Measurements from ENCODE around the gene NGFR. TPM values are rescaled to one million over a fixed set of nuclear protein-coding genes. Genes with fewer than 3 reads are reported as not detected.
A peak's percentile ranks its signal among the peaks of the same experiment; 100 is the strongest.
"Not testable (repeated sequence)": the region's sequence is repeated elsewhere in the genome, so short reads cannot be mapped to it uniquely, and the experiment has no call there.

Gene NGFR
- total RNA-seq, 1 donor from 2014 or later = 8.9 TPM

DNA sequence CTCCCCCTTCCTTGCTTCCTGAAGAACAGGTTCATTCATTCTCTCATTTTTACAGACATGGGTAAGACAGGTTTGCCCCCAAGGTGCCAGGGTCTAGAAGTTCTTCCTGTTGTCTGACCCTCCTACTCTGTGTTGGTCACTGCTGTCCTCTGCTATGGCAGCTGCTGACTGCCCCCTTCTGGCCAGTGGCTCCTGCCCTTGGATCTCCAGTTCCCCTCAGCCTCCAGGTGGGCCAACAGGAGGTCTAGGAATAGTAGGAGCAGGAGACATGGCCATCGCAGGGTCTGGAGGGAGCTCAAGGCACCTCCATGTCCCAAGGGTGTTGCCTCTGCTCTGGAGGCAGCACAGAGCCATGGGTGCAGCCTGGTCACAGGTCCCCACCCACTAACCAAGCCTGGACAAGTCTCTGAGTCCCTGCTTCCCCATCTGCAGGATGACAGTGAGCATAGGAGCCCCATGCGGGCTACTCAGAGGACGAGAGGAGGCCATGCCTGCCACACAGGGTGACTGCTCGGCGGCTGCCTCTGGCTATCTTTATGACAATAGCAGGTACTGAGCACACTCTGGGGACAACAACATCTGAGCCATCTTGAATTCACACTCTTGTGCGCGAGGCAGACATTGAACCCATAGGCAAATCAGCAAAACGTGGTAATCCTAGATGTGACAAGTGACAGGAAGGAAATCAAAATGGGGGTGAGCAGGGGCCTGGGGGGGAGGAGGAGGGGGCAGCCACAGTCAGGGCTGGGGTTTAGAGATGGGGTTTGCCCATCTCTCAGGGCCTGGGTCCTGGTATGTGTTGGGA, 53.6 kb downstream of the NGFR start:
- intact Hi-C loops (cut with micrococcal nuclease) = loop anchor here (5.0 kb wide), 1 partner anchor 36 kb away; no protein-coding TSS in a partner anchor
- TF ChIP-seq, protein P1, sequence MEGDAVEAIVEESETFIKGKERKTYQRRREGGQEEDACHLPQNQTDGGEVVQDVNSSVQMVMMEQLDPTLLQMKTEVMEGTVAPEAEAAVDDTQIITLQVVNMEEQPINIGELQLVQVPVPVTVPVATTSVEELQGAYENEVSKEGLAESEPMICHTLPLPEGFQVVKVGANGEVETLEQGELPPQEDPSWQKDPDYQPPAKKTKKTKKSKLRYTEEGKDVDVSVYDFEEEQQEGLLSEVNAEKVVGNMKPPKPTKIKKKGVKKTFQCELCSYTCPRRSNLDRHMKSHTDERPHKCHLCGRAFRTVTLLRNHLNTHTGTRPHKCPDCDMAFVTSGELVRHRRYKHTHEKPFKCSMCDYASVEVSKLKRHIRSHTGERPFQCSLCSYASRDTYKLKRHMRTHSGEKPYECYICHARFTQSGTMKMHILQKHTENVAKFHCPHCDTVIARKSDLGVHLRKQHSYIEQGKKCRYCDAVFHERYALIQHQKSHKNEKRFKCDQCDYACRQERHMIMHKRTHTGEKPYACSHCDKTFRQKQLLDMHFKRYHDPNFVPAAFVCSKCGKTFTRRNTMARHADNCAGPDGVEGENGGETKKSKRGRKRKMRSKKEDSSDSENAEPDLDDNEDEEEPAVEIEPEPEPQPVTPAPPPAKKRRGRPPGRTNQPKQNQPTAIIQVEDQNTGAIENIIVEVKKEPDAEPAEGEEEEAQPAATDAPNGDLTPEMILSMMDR (IDR thresholded peaks at IDR 0.05; ENCODE audit: borderline replicate concordance) = peak; percentile 73
- DNase-seq = peak; percentile 62

GRCh38 chr17:49549311-49549605, 54.2 kb downstream of the NGFR start:
- H3K36me3 ChIP-seq = no peaks in the 10 kb centered on the region
- intact Hi-C loops (cut with micrococcal nuclease) = loop anchor here (5.0 kb wide), 1 partner anchor 37 kb away; no protein-coding TSS in a partner anchor
- H3K4me1 ChIP-seq = no peaks in the 10 kb centered on the region
- no peak overlapping the region for H3K27ac ChIP-seq (replicated peaks)
- no peak overlapping the region for H3K4me3 ChIP-seq
- TF ChIP-seq, protein P1 (IDR thresholded peaks at IDR 0.05; ENCODE audit: borderline replicate concordance) = no peak
- no peaks in the 10 kb centered on the region for H3K9me3 ChIP-seq (replicated peaks)
- peaks cover 48% of the 10 kb centered on the region for H3K27me3 ChIP-seq (ENCODE audit: low read depth)
- no peak for DNase-seq

More for the DNA sequence above, 53.6 kb downstream of the NGFR start:
- Histone ChIP-seq H3K4me1 (no peaks in the 10 kb centered on the region), H3K9me3 (replicated peaks) (no peaks in the 10 kb centered on the region), H3K27me3 (ENCODE audit: low read depth) (peaks cover 48% of the 10 kb centered on the region), H3K27ac (replicated peaks) (peak overlapping the region; percentile 30), H3K4me3 (no peak overlapping the region), H3K36me3 (no peaks in the 10 kb centered on the region)

DNA sequence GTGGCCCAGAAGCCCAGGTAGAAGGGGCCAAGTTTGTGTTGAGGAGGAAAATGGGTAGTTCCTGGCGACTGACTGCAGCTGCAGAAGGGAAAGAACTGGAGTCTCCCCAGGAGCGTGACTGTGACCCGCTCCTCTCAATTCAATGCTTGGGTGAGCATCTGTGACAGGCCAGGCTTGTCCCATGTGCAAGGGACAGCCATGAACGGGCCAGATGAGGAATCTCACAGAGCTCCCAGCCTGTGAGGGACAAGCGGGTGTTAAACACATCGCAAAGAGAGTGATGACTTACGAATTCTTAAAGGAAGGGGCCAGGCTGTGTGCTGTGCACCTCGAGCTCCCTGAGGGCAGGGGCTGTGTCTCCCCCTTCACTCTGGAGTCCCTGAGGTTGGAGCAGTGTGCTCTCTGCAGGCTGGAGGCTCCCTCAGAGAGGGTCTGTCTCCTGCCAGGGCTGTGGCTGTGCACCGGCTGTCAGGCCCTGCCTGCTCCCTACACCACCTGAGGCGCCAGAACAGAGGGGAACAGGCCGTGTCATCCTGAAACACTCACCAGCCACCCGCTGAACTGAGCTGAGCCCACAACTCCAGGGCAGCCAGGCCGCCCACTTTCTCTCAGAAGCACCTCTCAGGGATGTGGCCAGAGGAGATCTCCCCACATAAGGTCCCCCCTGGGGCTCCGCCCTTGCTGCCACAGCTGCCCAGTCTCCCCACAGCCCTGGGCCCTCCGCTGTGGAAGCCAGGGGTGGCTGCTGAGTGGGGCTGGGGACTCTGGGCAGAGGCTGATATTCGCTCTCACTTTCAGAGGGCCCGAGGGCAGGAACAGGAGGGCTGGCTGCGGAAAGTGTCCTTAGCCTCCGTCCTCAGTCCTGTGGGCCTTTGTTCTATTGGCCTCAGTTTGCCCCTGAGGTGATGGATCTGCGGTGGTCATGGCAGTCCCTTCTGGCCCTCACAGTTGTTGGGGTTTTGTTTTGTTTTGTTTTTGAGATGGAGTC, 54.9 kb downstream of the NGFR start:
- H3K9me3 ChIP-seq (replicated peaks) = no peaks in the 10 kb centered on the region
- H3K27ac ChIP-seq (replicated peaks) = no peak overlapping the region
- TF ChIP-seq, protein P1 (IDR thresholded peaks at IDR 0.05; ENCODE audit: borderline replicate concordance) = no peak
- no peak for DNase-seq
- no peaks in the 10 kb centered on the region for H3K36me3 ChIP-seq
- H3K27me3 ChIP-seq (ENCODE audit: low read depth) = peaks cover 43% of the 10 kb centered on the region
- H3K4me3 ChIP-seq = no peak overlapping the region
- intact Hi-C loops (cut with micrococcal nuclease) = loop anchor here (5.0 kb wide), 1 partner anchor 38 kb away; no protein-coding TSS in a partner anchor
- no peaks in the 10 kb centered on the region for H3K4me1 ChIP-seq

DNA sequence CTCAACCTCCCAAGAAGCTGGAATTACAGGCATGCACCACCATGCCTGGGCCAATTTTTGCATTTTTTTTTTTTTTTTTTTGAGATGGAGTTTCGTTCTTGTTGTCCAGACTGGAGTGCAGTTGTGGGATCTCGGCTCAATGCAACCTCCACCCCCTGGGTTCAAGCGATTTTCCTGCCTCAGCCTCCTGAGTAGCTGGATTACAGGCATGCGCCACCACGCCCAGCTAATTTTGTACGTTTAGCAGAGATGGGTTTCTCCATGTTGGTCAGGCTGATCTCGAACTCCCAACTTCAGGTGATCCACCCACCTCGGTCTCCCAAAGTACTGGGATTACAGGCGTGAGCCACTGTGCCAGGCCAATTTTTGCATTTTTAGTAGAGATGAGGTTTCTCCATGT, 55.7 kb downstream of the NGFR start:
- H3K27ac ChIP-seq (replicated peaks); H3K36me3 ChIP-seq; H3K4me1 ChIP-seq; H3K4me3 ChIP-seq; intact Hi-C loops (cut with micrococcal nuclease); H3K9me3 ChIP-seq (replicated peaks); DNase-seq: not testable (repeated sequence)
- H3K27me3 ChIP-seq (ENCODE audit: low read depth) = peaks cover 38% of the 10 kb centered on the region

DNA sequence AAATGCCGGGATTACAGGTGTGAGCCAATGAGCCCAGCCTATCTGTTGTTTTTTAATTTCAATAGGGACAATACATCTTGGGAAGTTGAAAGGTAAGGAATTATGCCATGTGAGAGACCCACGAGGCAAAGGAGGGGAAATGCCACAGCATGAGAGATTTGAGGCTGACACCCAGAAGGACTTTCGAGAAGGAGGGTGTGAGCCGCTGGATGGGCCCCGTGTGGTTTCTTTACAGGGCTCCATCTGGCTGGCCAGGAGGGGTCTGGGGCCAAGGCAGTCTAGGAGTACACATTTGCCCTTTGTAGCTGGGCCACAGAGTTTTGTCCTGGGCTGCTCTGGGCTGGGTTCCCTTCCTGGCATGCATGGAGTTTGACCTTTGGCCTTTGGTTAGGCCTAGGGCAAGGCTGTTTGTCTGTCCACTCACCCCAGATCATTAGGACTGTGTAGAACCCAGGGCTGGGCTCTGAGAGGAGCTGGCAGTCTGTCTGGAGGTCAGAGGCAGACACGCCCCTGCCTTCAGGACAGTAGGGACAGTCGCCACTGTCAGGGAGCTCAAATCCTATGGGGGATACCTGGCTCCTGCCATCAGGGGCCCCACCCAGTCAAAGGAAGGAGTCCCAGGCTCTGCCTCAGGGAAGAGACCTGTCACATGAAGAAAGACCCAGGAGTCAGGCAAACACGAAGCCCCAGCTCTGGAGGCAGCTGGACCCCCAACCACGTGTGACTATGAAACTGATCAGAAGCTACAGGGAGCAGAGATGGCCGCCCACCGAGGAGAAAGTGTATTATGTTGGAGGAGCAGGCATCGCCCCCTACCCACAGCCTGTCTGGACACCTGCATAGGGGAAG, 56.4 kb downstream of the NGFR start:
- intact Hi-C loops (cut with micrococcal nuclease) = no loop called here
- peaks cover 33% of the 10 kb centered on the region for H3K27me3 ChIP-seq (ENCODE audit: low read depth)
- H3K9me3 ChIP-seq (replicated peaks) = no peaks in the 10 kb centered on the region
- H3K27ac ChIP-seq (replicated peaks) = no peak overlapping the region
- DNase-seq = no peak
- H3K36me3 ChIP-seq = no peaks in the 10 kb centered on the region
- H3K4me1 ChIP-seq = peaks cover 7% of the 10 kb centered on the region
- TF ChIP-seq, protein P1 (IDR thresholded peaks at IDR 0.05; ENCODE audit: borderline replicate concordance) = no peak
- H3K4me3 ChIP-seq = no peak overlapping the region
